WERI-Rb-1 (cell line): ENCODE data around the gene RNF220.
A peak's percentile ranks its signal among the peaks of the same experiment; 100 is the strongest.

Experiments used
- DNase-seq: peaks from one replicate; pipeline ENCODE4 v3.0.0-alpha.2; 2020
- H3K27ac ChIP-seq: fragments of 250-450 bp; sonication (Bioruptor Pico); 2 replicates; pipeline ENCODE4 v1.5.1; 2020; ENCODE audit warnings: mild to moderate bottlenecking, moderate library complexity
- H3K27me3 ChIP-seq: fragments of 250-450 bp; sonication (Bioruptor Pico); 2 replicates; pipeline ENCODE4 v1.5.1; 2021; ENCODE audit warnings: mild to moderate bottlenecking, low read depth, moderate library complexity; ENCODE audit not compliant: insufficient read depth, severe bottlenecking
- H3K36me3 ChIP-seq: fragments of 250-450 bp; sonication (Bioruptor Pico); 2 replicates; pipeline ENCODE4 v1.5.1; 2020; ENCODE audit warnings: mild to moderate bottlenecking, moderate library complexity
- H3K4me3 ChIP-seq: 2 replicates; pipeline ENCODE4 v1.5.1; 2011; ENCODE audit warnings: low read depth, mild to moderate bottlenecking, control low read depth, low read length
- H3K9me3 ChIP-seq: fragments of 250-450 bp; sonication (Bioruptor Pico); 2 replicates; pipeline ENCODE4 v1.5.1; 2021; ENCODE audit warnings: mild to moderate bottlenecking, moderate library complexity; ENCODE audit not compliant: severe bottlenecking
- CTCF ChIP-seq: IDR thresholded peaks from 2 replicates; pipeline ENCODE4 v1.5.1; 2011; ENCODE audit warnings: low read depth, mild to moderate bottlenecking, control low read depth, inconsistent platforms, low read length

RNF220 gene

DNA sequence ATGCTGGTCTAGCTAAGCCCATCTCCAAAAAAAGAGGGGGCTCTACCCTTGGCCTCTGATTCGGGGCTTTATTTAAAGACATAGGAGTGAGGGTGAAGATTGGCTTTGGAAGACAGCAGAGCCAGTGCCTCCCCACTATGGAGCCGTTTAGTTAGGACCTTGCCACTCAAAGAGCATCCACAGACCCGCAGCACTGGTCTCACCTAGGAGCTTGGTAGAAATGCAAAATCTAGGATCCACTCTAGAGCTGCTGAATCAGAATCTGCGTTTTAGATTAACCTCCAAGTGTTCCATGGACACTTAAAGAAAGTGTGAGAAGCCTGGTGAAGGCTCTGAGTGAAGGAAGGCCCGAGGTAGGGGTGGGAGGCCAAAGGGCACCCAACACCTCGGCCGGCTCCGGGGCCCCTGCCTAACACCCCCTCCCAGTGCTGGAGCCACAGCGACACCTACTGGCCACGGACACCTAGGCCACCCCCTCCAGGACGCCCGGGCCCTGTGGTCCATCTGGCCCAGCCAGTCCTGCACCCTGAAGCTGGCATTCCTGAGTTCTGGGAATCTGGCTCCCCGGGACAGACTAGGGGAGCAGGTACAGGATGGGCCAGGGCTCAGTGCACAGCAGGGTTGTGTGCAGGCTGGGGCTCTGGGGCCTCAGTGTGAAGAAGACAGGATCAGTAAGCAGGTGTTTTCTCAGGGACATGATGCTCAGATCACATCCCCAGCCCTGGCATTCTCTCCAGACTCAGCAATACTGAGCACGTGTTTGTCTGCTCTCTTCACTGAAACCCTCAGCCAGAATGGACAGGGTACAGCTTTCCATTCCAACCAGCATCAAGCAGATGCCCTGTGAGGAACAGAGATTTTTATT is 190.0 kb downstream of the RNF220 start:
- H3K27me3 ChIP-seq = no peaks in the 10 kb centered on the region
- peak; percentile 84 for DNase-seq
- no peaks in the 10 kb centered on the region for H3K9me3 ChIP-seq

DNA sequence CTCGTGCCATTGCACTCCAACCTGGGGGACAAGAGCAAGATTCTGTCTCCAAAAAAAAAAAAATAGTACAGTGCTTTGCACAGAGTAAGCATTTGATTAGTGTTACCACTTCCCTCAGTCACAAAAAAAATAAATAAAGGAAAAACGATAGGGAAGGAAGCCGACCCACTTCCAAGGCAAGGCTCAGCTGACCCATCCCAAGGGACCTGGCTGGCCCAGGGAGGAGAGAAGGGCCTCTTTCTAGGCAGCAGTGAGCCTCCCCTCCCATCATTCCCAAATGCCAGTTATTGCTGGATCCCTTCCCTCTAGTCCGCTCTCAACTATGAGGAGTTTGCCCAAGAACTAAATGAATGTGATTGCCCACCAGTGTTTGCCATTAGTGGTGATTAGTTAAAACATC is 191.5 kb downstream of the RNF220 start:
- Histone ChIP-seq H3K36me3 (no peaks in the 10 kb centered on the region), H3K4me3 (no peak overlapping the region), H3K27ac (no peak overlapping the region), H3K9me3 (peaks cover 2% of the 10 kb centered on the region), H3K27me3 (no peaks in the 10 kb centered on the region)
- no peak for DNase-seq
- no peak for TF ChIP-seq CTCF

More for the DNA sequence above, 190.0 kb downstream of the RNF220 start:
- Histone ChIP-seq H3K27ac (no peak overlapping the region), H3K36me3 (no peaks in the 10 kb centered on the region), H3K4me3 (no peak overlapping the region)
- peak; percentile 94 for TF ChIP-seq CTCF

GRCh38 chr1:44598167-44598566 is 193.1 kb downstream of the RNF220 start:
- H3K27me3 ChIP-seq = no peaks in the 10 kb centered on the region
- H3K9me3 ChIP-seq = peaks cover 2% of the 10 kb centered on the region
- no peak for DNase-seq
- TF ChIP-seq CTCF = no peak
- H3K36me3 ChIP-seq = no peaks in the 10 kb centered on the region
- no peak overlapping the region for H3K4me3 ChIP-seq
- H3K27ac ChIP-seq = no peak overlapping the region

GRCh38 chr1:44602634-44603628 is 197.9 kb downstream of the RNF220 start:
- TF ChIP-seq CTCF = no peak
- Histone ChIP-seq H3K4me3 (no peak overlapping the region), H3K9me3 (peaks cover 2% of the 10 kb centered on the region), H3K36me3 (no peaks in the 10 kb centered on the region), H3K27me3 (no peaks in the 10 kb centered on the region), H3K27ac (no peak overlapping the region)
- peak; percentile 30 for DNase-seq

GRCh38 chr1:44603718-44604117 is 198.7 kb downstream of the RNF220 start:
- H3K4me3 ChIP-seq = no peak overlapping the region
- no peaks in the 10 kb centered on the region for H3K27me3 ChIP-seq
- no peak overlapping the region for H3K27ac ChIP-seq
- H3K9me3 ChIP-seq = peaks cover 2% of the 10 kb centered on the region
- no peaks in the 10 kb centered on the region for H3K36me3 ChIP-seq
- DNase-seq = no peak
- TF ChIP-seq CTCF = no peak
